PC-3 (cell line): ENCODE results near the gene WDR90. TPM values are rescaled to one million over a fixed set of nuclear protein-coding genes. Genes with fewer than 3 reads are reported as not detected.
A peak's percentile ranks its signal among the peaks of the same experiment; 100 is the strongest.

Source experiments
- ATAC-seq: fragments of 200-7000 bp; cut with Tn5 transposase; 2 replicates; pipeline ENCODE4 v1.9.1; 2020; ENCODE audit warnings: mild to moderate bottlenecking, moderate library complexity
- BruUV-seq: library from RNA; stranded (reverse); fragments of 400-500 nt; replicated peaks from 2 replicates; lab custom pipeline; 2021; lab: Mats Ljungman, UMichigan
- CTCF ChIA-PET: fragments of 300-600 bp; sonication (Branson Sonifier 250); formaldehyde crosslinking; loops from one replicate; lab custom pipeline; 2022; ENCODE audit warnings: antibody characterized with exemption; lab: Charles Lee
- POLR2A ChIA-PET: fragments of 300-600 bp; sonication (Branson Sonifier 250); formaldehyde crosslinking; loops from one replicate; lab custom pipeline; 2022; ENCODE audit warnings: antibody characterized with exemption; ENCODE audit not compliant: unreplicated experiment; lab: Charles Lee
- DNase-seq: peaks from one replicate; pipeline ENCODE4 v3.0.0-alpha.2; 2015
- H2AFZ ChIP-seq: fragments of 300-600 bp; sonication (generic); 2 replicates; pipeline ENCODE4 v1.6.0; 2016; ENCODE audit warnings: antibody characterized with exemption, low read length
- H3F3A ChIP-seq: fragments of 300-600 bp; sonication (generic); one replicate; pipeline ENCODE4 v1.6.0; 2017; ENCODE audit warnings: antibody characterized with exemption, low read length, control low read depth, mild to moderate bottlenecking; ENCODE audit not compliant: unreplicated experiment
- H3K27ac ChIP-seq: fragments of 300-600 bp; sonication (generic); 2 replicates; pipeline ENCODE4 v1.5.1; 2016; ENCODE audit warnings: mild to moderate bottlenecking, low read length
- H3K27me3 ChIP-seq: fragments of 300-600 bp; sonication (generic); 2 replicates; pipeline ENCODE4 v1.6.1; 2016; ENCODE audit warnings: low read length, mixed read lengths
- H3K36me3 ChIP-seq: fragments of 300-600 bp; sonication (generic); 2 replicates; pipeline ENCODE4 v1.6.1; 2016; ENCODE audit warnings: low read depth, mixed run types, low read length, mixed read lengths
- H3K4me1 ChIP-seq: fragments of 300-600 bp; sonication (generic); 2 replicates; pipeline ENCODE4 v1.5.1; 2016; ENCODE audit warnings: low read length; ENCODE audit not compliant: insufficient read depth
- H3K4me2 ChIP-seq: fragments of 300-600 bp; sonication (generic); 2 replicates; pipeline ENCODE4 v1.6.0; 2016; ENCODE audit warnings: low read length
- H3K4me3 ChIP-seq: fragments of 300-600 bp; sonication (generic); 2 replicates; pipeline ENCODE4 v1.5.1; 2016; ENCODE audit warnings: mild to moderate bottlenecking, low read length, mixed read lengths
- H3K79me2 ChIP-seq: fragments of 300-600 bp; sonication (generic); 2 replicates; pipeline ENCODE4 v1.6.1; 2017; ENCODE audit warnings: low read length, mixed read lengths
- H3K9ac ChIP-seq: fragments of 300-600 bp; sonication (generic); 2 replicates; pipeline ENCODE4 v1.6.0; 2016; ENCODE audit warnings: mild to moderate bottlenecking, low read length
- H3K9me2 ChIP-seq: fragments of 300-600 bp; sonication (generic); replicated peaks from 2 replicates; pipeline ENCODE4 v1.6.1; 2016; ENCODE audit warnings: mixed run types, low read length, mixed read lengths
- H3K9me3 ChIP-seq: fragments of 300-600 bp; sonication (generic); 2 replicates; pipeline ENCODE4 v1.6.1; 2016; ENCODE audit warnings: low read length, mixed read lengths
- H4K20me1 ChIP-seq: fragments of 300-600 bp; sonication (generic); 2 replicates; pipeline ENCODE4 v1.6.1; 2016; ENCODE audit warnings: low read length, mixed read lengths
- CTCF ChIP-seq: fragments of 300-600 bp; sonication (generic); conservative IDR thresholded peaks from 2 replicates; pipeline ENCODE4 v1.5.1; 2017; ENCODE audit warnings: antibody characterized with exemption, low read depth, mild to moderate bottlenecking, low read length
- EZH2 ChIP-seq: fragments of 300-600 bp; sonication (generic); IDR thresholded peaks from one replicate; pipeline ENCODE4 v1.6.1; 2017; ENCODE audit warnings: antibody characterized with exemption, mild to moderate bottlenecking, low read length; ENCODE audit not compliant: unreplicated experiment
- EZH2phosphoT487 ChIP-seq: fragments of 300-600 bp; sonication (generic); IDR thresholded peaks from 2 replicates; pipeline ENCODE4 v1.6.1; 2018; ENCODE audit warnings: mild to moderate bottlenecking, antibody characterized with exemption, low read length, borderline replicate concordance
- intact Hi-C: fragments of 100-400 bp; cut with micrococcal nuclease; formaldehyde crosslinking; loops from 2 replicates; pipeline ENCODE4 v1.9.0; 2023
- total RNA-seq: library from RNA; depleted of rRNA; stranded (reverse); fragments of >200 nt; gene quantifications from 2 replicates; pipeline ENCODE4 v1.2.3, GENCODE V29; 2014

Gene WDR90
- total RNA-seq, 1 experiment from 2014 or later = 44.4 TPM

- H2AFZ ChIP-seq = no peak overlapping the region
- peak overlapping the region; percentile 65 for H3K4me3 ChIP-seq
- no peak; the same call in 1 of the 2 replicates for ATAC-seq
- no peaks in the 10 kb centered on the region for H3K27me3 ChIP-seq
- POLR2A ChIA-PET = interaction anchor here (1.0 to 1.1 kb wide), 2 partner anchors 59 to 93 kb away, joined by 4 to 9 read pairs; partner anchors contain the start of genes CHTF18, METTL26 and RPUSD1
- no peaks in the 10 kb centered on the region for H3K9me3 ChIP-seq
- no peaks in the 10 kb centered on the region for H3K36me3 ChIP-seq
- no peaks in the 10 kb centered on the region for H3K9me2 ChIP-seq
- H3F3A ChIP-seq = peaks cover 4% of the 10 kb centered on the region
- peak overlapping the region; percentile 88 for H3K4me2 ChIP-seq
- H3K79me2 ChIP-seq = no peaks in the 10 kb centered on the region
- peaks cover 14% of the 10 kb centered on the region; the same call in 1 of the 2 replicates for H3K4me1 ChIP-seq
- CTCF ChIA-PET = no interaction called here
- TF ChIP-seq EZH2 (no peak), CTCF (no peak), EZH2phosphoT487 (no peak)
- no TSS peak for BruUV-seq
- H3K27ac ChIP-seq = no peak overlapping the region
- H3K9ac ChIP-seq = no peak overlapping the region
- DNase-seq = no peak
- intact Hi-C loops = no loop called here
- H4K20me1 ChIP-seq = no peaks in the 10 kb centered on the region
Observed at GRCh38 chr16:694863-695354, 45.7 kb downstream of the WDR90 start.

DNA sequence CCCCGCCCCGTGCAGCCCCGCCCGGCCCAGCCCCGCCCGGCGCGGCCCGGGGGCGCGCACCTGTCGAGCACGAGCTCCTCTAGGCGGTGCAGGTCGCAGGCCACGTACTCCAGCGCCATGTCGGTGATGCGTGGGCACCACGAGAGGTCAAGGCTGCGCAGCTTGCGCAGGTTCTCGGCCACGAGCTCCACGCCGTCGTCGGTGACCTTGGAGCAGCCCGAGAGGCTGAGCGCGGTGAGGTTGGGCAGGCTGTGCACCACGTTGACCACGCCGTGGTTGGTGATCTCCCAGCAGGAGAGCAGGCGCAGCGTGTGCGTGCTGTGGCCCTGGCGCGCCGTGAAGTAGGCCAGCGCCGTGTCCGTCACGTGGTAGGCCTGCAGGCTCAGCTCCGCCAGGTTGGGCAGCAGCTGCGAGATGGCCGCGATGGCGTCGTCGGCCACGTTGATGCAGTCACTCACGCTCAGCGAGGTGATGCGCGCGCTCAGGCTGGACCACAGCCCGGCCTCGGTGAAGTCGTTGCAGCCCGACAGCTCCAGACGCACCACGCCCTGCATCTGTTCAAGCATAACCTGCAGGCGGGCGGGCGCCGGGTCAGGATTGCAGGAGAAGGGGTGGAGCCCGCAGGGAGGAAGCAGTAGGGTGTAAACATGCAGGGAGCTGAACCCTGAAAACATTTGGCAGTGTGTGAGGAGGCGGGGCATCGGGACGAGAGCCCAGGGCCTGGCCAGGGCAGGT, 46.4 kb downstream of the WDR90 start:
- Histone ChIP-seq H3K9me3 (no peaks in the 10 kb centered on the region), H3K4me2 (peak overlapping the region; percentile 88), H2AFZ (peak overlapping the region; percentile 80), H3K4me1 (peaks cover 14% of the 10 kb centered on the region; the same call in 1 of the 2 replicates), H3K27me3 (no peaks in the 10 kb centered on the region), H3K79me2 (no peaks in the 10 kb centered on the region), H3K9ac (peak overlapping the region; percentile 26), H3K27ac (no peak overlapping the region), H3K36me3 (no peaks in the 10 kb centered on the region), H4K20me1 (no peaks in the 10 kb centered on the region), H3K9me2 (no peaks in the 10 kb centered on the region), H3K4me3 (peak overlapping the region; percentile 63), H3F3A (peaks cover 4% of the 10 kb centered on the region)
- no TSS peak for BruUV-seq
- ATAC-seq = peak; percentile 62
- CTCF ChIA-PET = no interaction called here
- POLR2A ChIA-PET = interaction anchor here (0.6 to 1.1 kb wide), 4 partner anchors 32 to 112 kb away, joined by 3 to 9 read pairs (median 4); partner anchors contain the start of genes CHTF18, METTL26 and RPUSD1
- peak; percentile 62 for DNase-seq
- intact Hi-C loops = no loop called here
- no peak for TF ChIP-seq EZH2
- 0 out of 2 replicates have a peak, but pooled peaks have one; percentile 46 for TF ChIP-seq EZH2phosphoT487

DNA sequence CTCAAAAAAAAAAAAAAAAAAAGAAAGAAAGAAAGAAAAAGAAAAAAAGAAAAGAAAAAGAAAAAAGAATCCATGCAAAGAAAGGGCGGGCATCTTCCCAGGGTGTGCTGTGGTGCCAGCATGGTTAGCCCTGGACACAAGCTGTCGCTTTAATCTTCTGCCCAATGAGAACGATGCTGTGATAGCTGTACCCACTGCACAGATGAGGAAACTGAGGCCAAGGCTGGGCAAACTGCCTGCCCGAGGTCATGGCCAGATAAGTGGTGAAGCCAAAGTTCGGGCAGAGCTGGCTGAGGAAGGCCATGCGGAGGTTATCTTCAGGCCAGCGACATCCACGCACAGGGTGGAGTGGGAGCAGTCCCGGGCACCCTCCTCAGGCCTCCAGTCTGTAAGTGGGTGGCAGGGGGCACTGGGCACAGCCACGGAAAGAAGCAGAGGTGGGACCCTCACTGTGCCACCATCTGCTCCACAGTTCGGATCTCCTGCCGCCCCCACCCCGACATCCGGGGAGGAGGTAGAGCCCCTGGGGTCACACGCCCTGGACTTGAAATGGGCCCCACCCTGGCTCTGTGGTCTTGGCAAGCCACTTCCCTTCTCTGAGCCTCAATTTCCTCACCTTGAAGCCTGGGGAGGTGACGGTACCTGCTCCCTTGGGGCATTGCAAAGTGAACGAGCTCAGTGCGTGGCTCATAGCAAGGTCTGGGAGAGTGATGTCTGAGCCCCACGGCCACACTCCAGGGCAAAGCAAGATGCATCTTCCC, 49.9 kb downstream of the WDR90 start:
- Histone ChIP-seq H3K79me2 (no peaks in the 10 kb centered on the region), H3K27me3 (0 out of 2 replicates have a peak, but pooled peaks cover 6% of the 10 kb centered on the region), H3K36me3 (no peaks in the 10 kb centered on the region), H3K9me2 (no peaks in the 10 kb centered on the region), H3K4me1 (peaks cover 14% of the 10 kb centered on the region; the same call in 1 of the 2 replicates), H3F3A (no peaks in the 10 kb centered on the region), H2AFZ (no peak overlapping the region), H4K20me1 (no peaks in the 10 kb centered on the region), H3K4me2 (no peak overlapping the region), H3K9me3 (no peaks in the 10 kb centered on the region), H3K27ac (no peak overlapping the region), H3K4me3 (no peak overlapping the region), H3K9ac (no peak overlapping the region)
- no TSS peak for BruUV-seq
- no peak for DNase-seq
- POLR2A ChIA-PET = no interaction called here
- intact Hi-C loops = no loop called here
- ATAC-seq = no peak
- CTCF ChIA-PET = no interaction called here
- TF ChIP-seq EZH2phosphoT487 (no peak), CTCF (no peak), EZH2 (no peak)
